Right forelimb (tissue), 1 donor: ENCODE measurements around the gene DNM3.

Source experiments
- DNase-seq: peaks from one replicate; pipeline ENCODE4 v3.0.0-alpha.2; 2018

DNM3 gene

GRCh38 chr1:172382990-172383389 is 541.7 kb downstream of the DNM3 start:
- peak; percentile 60 for DNase-seq

DNA sequence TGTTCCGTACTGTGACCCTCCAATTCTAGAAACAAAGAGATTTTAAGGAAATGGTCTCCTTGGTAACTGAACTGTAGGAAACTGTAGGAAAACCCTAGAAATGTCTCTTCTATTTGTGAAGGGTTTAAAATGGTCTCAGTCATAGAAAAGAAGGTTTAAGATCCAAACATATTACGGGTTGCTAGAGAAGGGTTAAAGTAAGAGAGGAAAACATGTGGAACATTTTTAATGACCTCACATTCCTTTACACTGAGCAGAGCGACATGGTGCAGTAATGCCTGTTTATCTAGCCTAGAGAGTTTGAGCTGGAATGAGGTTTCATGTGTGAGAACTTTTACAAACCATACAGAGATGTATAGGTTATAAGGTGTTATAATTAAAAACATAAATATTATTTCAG is 542.2 kb downstream of the DNM3 start:
- DNase-seq: no peak

GRCh38 chr1:172384656-172385055 is 543.4 kb downstream of the DNM3 start:
- no peak for DNase-seq

DNA sequence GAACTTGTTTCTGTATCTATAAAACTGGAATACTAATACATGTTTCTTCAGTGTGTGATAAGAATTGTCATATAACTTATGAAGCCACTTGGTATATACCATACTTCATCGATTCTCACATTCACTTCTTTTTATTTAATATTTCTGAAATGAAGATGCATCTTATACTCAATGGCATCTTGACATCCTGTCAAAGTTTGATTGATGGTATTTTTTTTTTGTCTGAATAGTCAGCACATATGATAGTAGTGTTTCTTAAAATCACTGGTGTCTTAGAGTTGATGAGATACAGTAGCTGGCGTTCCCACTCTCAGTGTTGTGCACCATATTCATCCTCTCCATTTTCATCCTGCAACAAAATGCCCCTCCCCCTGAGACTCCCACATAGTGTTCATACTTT is 544.7 kb downstream of the DNM3 start:
- DNase-seq: no peak

- no peak for DNase-seq
Observed at GRCh38 chr1:172388490-172388889, 547.2 kb downstream of the DNM3 start.

DNA sequence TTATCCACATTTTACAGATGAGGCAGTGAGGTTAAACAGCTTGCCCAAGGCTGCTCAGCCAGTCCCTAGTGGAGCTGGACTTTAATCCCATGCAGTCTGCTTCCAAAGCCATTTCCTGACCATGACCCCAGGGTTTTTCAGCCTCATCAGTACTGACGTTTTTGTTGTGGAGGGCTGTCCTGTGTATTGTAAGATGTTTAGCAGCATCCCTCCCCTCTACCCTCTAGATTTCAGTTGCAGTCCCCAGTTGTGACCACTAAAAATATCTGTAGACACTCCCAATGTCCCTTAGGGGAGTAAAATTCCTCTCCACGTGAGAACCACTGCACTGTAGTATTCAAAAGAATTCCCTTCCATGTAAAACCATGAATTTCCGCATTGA is 549.0 kb downstream of the DNM3 start:
- no peak for DNase-seq

GRCh38 chr1:172390683-172391551 is 549.6 kb downstream of the DNM3 start:
- peak; percentile 67 for DNase-seq

GRCh38 chr1:172391976-172392375 is 550.7 kb downstream of the DNM3 start:
- DNase-seq: no peak

- DNase-seq: no peak
Observed at GRCh38 chr1:172393354-172393753, 552.1 kb downstream of the DNM3 start.

DNA sequence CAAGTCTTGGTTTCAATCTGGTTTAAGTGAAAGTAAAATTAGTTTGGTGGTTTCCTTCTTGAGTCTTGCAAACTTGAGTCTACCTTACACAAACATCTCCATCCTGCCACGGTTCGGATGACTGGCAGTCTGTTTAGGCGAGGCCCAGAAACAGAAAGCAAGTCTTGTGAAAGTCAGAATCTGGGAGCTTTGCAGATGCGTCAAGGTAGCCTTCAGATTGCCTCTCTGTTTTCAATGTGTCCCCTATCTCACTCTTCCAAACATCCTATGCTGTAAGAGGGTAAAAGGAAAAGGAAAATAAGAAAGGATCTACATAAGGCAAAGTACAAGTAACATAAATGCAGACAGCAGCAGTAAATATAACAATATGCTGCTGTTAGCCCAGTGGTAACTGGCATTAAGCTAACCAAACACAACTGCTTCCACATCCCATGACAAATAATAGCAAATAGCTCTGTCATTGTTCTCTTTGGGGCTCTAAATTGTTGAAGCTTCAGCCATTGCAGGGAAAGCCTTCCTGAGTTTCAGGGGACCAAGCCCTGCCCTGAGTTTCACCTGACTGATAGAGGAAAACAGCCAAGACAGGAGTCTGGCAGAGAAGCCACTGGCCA is 552.9 kb downstream of the DNM3 start:
- DNase-seq: no peak

GRCh38 chr1:172394811-172395210 is 553.5 kb downstream of the DNM3 start:
- DNase-seq: no peak

GRCh38 chr1:172395576-172395975 is 554.3 kb downstream of the DNM3 start:
- no peak for DNase-seq

- no peak for DNase-seq
Observed at GRCh38 chr1:172397221-172397620, 555.9 kb downstream of the DNM3 start.

DNA sequence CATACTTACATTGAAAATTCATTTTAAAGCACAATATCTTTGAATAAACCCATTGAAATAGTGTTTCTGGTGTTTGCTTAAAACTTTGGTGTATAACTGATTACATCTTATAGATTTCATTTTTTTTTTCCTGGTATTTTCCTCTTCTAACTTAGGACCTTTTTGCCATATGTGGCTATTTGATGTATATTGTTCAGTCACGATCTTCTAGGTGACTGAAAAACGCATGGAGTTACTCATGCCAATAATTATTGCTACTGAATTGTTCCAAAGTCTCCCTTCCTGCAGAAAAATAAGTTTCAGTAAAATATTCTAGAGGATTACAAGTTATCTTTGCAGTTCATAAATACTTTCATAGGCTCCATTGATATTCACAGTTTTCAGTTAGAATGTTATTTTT is 556.3 kb downstream of the DNM3 start:
- no peak for DNase-seq

GRCh38 chr1:172398193-172398592 is 556.9 kb downstream of the DNM3 start:
- DNase-seq: no peak

- peak; percentile 82 for DNase-seq
Observed at GRCh38 chr1:172398970-172399755, 557.9 kb downstream of the DNM3 start.

- peak; percentile 51 for DNase-seq
Observed at GRCh38 chr1:172399756-172400721, 558.7 kb downstream of the DNM3 start.

DNA sequence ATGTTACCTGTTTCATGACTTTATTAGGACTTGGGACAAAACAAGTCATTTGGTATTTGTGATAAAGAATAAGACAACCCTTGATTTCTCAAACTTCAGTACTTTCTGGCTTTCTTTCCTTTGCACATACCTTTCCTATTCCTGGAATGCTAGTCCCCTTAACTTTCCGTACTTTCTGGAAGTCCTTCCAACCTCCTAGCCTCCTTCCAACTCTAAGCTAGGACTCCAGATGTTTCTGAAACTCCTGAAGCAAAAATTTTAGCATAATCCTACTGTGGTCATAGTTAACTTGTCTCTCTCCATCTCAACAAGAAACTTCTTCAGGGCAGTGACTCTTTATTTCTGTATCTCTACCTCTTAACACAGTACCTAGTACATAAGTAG is 559.4 kb downstream of the DNM3 start:
- DNase-seq: no peak

- no peak for DNase-seq
Observed at GRCh38 chr1:172401477-172401876, 560.2 kb downstream of the DNM3 start.

GRCh38 chr1:172401892-172402291 is 560.6 kb downstream of the DNM3 start:
- DNase-seq: no peak

DNA sequence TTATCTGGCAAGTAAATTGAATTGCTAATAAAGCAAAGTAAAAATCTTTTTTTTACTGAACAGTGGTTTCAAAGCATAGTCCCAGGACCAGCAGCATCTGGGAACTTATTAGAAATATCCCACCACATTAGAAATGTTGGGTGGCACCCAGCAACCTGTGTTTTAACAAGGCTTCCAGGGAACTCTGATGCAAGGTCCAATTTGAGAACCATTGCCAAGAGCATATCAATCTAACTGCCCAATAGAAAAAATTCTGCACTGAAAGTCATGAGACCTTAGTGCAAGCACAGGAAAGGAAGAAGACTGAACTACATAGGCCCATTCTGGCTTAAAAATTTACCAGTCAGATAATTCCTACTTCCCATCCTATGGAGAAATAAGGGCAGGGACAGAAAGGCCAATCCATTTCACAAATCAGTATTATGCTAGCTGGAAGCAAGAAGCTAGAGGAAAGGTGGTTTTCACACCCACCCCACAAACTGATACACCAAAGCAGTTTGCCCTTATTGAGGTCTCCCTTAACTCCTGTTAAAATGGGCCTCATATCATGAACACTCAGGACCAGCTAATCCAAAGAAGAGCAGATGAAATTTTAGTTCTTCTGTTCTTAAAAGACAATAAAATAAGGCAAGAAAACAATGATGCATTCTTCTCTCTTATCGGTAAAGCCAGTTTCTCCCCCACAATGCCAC is 561.7 kb downstream of the DNM3 start:
- DNase-seq: no peak

DNA sequence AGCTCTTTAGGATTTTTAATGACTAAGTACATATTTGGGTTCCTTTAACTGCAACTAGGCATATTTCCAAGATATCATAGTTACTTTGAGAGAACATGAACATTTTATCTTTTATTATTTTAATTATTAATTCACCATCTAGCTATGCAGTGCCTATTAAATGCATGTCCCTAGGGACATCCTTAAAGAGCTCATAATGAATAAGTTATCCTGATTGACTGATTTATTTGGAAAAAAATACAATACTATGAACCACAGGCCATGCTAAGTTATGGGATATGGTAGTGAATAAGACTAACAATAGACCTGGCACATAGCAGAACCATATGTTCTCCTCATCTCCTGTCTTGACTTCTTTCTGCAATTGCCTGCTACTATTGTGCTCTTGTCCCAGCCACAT is 562.8 kb downstream of the DNM3 start:
- no peak for DNase-seq
